CD4-positive, alpha-beta T cell treated with Interleukin-21 for 1 hour (primary cell): Measurements from ENCODE around the gene ITPK1.
"Not testable (repeated sequence)": the region's sequence is repeated elsewhere in the genome, so short reads cannot be mapped to it uniquely, and the experiment has no call there.

Experiments used
- DNase-seq: peaks from one replicate; pipeline ENCODE4 v3.0.0-alpha.2; 2020

Gene ITPK1

DNA sequence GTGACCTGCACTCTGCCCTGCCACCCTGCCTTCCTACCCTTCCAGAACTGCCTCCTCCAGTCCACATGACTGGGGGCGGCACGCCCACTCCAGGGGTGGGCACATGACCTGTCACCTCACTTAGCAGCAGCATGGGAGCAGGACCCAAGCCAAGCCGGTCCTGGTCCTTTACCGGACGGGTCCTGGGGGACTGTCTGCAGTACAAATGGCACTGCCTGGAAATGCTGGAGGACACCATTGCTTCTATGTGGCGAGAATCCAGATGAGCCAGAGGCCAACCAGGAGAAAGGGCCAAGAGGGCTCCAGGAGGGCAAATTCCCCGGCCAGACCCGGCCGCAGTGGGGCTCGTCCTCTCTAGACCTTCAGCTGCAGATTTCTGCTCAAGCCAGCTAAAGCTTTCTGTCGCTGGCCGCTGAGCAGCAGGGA is 33.1 kb downstream of the ITPK1 start:
- no peak for DNase-seq

DNA sequence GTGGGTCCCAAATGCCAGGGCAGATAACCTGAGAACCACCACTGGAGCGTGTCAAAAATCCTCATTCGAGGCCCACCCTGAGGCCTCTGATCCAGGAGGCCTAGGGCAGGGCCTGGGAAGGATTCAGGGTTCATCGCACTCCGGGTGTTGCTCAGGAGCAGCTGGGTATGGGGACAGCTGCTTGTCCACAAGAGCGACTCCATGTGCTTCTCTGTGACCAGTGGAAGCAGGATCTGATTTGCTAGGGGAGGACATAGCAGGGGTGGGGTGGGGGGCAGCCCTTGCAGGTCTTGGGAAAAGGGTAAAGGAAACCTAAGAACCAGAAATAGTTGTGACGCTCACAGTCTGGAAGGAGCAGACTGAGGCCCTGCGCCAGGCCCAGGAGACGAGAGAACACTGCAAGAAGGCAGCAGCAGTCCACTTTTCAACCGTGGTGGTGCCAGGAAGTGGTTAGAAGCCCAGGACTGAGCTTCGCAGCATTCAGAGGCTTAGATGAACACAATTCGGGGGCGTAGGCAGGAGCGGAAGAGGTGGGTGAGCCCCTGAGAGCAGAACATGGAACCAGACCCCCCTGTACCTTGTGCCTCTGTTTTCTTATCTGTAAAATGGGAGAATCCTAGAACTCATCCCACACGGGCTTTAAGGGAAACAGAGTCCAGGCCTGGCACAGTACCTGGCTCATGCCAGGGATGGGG is 33.7 kb downstream of the ITPK1 start:
- DNase-seq = peak; percentile 26

DNA sequence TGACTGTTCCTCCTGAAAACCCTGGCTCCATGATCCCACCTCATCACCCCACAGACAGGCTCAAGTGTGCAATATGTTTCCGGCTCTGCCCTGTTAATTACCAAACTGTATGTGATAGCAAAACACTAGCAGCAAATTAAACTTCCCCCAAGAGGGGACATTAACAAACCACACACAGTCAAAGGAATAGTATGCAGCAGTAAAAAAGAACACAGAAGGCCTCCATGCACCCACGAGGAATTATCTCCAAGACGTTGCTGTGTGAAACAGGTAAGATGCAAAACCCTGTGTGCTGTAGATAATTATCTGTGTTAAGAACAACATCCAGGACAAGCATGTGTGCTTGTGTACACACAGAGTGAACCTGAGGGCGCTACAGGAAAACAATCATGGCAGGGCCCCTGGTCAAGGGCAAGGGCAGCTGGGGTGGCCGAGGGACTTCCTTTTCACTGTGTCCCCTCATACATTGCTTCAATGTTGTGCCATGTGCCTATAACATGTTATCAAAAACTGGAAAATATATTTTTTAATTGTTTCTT is 35.8 kb downstream of the ITPK1 start:
- no peak for DNase-seq

DNA sequence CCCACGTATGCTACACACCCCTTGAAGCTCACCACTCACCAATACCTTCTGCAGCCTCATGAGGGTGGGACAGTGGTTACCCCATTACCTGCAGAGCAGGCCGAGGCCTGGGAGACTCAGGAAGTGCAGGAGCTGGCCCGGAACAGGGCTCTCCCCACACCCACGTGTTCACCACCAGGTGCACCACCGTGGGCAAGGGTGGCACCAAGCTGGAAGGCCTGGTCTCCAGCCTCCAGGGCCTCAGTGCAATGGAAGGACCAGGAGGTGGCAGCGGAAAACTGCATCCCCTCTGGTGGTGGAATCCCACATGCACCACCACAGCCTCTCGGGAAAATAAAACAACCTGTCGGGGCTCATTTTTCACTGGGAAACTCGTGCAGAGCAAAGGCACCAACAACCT is 36.4 kb downstream of the ITPK1 start:
- DNase-seq = no peak

DNA sequence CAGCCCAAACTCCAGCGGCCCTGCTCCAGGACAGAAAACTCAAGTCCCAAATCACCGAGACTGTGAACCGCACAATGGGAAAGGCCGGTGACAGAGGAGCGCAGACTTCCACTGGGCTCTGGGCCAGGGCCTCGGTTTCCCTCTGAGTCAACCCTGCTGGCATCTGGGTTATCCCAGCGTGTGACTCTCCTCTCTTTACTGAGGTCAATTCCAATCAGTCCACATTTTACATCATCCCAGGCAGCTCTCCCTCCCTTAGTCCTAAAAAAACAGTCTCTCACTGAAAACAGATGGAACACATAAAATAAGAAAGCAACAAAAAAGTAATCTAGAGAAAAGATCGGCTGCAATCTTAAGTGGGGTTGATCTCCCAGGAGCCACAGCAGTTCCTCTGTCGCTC is 36.9 kb downstream of the ITPK1 start:
- DNase-seq = no peak

DNA sequence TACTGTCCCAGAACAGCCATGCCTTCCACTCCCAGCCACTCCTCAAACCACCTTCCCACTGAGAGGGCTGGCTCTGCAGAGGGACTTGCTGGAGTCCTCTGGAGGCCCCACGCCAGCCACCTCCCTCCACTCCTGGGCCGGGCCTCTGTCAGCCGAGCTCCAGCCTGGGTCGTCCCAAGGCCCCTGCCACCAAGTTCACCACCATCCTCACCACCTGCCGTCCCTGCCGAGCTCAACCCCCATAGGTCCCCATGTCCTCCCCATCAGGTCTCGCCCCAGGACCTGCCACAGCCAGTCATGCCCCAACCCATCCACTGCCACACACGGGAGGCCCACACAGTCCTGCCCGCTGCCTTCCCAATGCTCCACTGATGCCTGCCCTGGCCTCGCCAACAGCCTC is 39.0 kb downstream of the ITPK1 start:
- no peak for DNase-seq

DNA sequence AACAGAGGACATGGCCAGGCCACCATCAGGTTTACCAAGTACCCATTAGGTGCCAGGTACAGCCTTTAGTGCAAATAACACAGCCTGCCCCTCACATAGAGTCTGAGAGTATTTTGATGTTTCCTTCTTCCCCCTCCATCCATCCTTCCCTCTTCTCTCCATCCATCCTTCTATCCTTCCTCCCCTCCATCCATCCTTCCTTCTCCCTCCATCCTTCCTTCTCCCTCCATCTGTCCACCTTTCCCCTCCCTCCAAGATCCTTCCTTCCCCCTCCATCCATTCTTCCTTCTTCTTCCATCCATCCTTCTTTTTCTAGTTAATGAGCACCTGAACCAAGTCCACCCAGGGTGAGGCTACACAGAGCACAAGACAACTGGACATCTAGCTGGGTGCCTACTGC is 39.8 kb downstream of the ITPK1 start:
- DNase-seq = no peak

DNA sequence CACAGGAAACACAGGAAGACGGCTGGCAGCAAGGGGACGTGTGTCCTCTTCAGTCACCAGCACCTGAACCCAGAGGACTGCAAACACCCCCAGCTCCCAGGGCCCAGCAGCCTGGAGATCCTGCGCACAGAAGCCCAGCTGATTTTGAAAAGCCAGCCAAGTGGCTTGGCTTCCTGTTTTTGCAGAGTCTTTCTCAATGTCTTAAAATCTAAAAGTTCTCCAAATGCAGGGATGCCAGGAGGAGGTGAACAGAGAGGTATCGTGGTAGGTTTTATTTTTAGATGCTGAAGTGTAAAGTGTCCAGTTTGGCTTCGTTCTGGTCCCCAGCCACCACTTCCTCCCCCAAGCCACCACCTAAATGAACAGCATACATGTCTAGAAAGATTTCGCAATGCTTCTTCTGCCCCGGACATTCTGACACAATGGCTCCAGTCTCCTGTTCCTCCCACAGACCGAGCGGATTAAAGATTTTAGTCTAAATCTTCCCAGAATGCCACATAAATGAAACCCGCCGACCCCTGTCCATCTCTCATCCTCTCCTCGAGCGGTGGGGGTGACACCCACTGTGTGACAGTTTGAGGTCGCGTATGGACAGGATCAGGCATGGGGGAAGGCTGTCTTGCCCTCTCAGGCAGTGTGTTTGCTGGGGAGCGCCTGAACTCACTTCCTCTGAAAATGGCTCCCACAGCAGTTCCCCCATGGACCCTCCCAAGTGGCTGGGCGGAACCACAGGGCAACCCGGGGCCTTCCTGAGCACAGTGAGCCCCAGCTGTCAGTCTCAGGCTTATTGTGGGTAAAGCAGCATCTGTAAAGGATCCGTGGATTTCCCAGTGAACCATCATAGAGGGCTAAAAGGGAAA is 41.6 kb downstream of the ITPK1 start:
- no peak for DNase-seq

DNA sequence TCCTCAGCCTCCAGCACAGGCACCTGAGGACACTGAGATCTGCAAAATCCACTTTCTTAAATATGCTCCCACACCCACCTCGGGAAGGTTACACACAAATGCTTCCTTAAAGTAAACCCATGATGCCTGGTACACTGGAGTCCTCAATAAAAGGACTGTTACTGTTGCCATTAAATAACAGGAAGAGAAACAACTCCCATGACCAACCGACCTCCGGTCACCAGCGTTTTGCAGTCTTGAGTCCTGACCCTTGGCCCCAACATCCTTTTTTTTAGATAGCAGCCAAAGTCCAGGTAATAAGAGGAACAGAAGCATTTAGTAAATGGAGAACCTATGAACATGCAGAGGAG is 42.4 kb downstream of the ITPK1 start:
- DNase-seq = no peak

DNA sequence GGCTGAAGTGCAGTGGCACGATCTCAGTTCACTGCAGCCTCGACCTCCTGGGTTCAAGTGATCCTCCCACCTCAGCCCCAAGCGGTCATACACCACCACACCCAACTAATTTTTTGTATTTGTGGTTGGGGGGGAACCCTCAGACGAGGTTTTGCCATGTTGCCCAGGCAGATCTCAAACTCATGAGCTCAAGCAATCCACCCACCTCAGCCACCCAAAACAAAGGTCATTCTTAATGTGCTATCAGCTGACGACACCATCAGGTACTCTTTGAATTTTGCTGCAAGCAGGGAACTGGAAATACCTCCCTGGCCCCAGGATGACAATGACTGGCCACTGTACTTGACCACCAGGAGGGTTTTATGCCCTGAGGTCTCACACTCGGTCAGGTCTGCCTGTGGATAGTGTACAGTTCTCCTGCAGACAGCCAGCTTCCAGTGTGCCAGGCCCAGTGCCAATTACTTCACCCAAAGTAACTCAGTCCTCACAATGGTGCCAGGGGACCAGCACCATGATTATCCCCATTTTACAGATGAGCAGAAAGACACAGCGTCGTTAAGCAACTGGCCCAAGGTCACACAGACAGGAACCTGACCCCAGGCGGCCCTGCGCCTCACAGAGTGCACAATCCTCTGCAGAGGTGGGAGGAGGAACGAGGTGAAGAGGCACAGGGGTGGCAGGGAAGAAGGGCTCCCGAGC is 42.9 kb downstream of the ITPK1 start:
- DNase-seq = no peak

DNA sequence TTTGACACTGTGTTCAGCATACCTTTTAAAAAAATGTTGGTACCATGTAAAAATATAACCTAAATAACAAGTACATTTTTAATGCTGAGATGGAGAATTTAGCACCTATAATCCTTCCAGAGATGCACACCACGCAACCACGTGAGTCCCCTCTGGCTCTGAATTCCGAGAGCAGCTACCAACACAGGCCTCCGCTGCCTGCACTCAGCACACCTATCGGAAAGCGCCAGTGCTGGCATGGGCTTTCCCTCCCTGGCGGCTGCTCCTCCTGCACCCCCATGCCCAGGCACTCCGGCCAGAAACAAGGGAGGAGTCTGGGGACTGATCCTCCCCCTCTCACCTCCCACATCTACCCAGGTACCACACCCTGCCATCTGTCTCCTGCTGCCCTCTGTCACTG is 47.0 kb downstream of the ITPK1 start:
- DNase-seq = no peak

DNA sequence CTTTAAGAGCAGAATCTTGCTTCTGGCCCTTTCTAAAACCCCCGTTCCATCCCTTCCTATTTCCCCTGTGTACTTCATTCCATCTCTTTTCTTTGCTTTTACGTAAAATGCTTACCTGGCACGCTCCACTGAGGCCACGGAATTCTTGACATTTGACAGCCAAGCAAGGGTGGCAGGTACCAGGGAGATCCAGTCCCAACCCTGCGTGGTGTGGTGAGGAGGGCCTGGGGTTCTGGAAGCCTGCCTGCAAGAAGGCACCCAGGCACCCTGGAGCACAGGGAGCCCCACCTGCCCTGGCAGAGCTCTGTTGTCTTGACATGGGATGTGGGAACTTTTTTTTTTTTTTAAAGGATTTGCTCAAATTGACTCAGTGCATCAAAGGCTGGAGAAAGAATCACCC is 48.6 kb downstream of the ITPK1 start:
- no peak for DNase-seq

DNA sequence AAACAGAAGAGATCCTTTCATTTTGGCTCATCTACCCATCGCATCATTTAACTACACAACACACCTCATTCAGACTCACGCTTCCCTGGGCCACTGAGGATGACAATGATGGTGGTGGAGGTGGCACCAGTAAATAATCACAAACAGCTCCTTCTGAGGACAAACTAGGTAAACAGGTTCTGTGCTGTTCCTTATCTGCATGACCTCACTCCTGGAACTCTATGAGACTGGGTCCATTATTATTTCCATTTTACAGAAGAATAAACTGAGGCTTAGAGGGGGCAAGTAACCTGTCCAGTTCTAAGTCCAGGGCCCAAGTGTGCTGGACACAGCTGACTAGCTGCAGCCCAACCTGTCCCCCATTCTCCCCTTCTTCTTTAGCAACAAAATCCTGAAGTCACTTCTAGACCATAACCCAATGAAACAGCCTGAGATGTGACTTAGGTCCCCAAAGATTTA is 50.4 kb downstream of the ITPK1 start:
- DNase-seq = no peak

DNA sequence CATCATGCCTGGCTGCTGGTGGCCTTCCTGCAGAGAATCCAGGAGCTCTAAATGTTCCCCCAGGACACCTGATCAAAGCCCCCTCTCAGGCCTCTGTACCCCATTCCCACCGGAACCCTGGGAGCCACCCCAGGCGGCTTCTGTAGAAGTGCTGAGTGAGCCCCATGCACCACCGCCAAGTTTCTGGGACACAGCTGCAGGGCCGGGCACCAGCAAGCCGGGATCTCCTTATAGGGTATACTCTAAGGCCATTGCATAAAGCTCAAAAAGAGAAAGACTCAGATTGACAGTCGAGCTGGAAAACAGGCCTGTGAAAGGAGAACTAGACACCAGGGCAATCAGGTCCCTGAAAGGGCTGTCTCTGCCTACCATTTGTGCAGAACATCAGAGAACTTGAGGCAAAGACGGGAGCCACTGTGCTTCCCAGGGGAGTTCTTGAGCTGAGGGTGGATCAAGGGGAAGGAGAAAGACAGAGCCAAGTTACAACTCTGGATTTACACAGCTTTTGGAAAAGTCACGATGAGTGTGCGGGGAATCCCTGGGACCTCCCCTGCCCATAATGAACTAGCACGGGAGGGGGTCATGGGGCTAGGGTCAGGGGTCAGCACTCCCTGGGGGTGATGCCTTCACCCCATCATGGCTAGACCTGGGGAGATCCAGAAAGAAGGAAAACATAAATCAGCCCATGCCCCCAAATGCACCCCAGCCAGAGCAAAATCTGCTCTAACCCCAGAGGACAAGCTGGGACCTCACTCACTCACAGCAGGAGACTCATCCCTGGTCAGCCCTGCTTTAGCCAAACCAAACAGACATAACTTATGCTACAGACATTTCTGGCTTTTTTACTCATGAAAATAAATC is 51.1 kb downstream of the ITPK1 start:
- no peak for DNase-seq

DNA sequence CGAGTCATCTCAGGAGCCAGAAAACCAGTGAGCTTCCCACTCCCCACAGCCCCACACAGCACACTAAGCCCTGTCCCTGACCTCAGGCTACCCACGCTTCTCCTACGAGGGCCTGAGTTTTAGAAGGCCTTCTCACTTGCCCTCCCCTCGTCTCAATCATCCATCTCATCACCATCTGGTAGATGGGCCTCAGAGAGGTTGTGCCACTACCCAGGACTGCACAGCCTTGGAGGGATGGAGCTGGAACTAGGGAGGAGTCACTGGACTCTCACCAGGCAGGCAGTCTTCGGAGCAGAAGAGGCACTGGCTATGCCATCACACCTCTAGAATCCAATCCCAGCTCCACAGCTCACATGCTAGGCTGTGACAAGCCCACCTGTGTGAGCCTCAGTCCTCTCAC is 52.3 kb downstream of the ITPK1 start:
- no peak for DNase-seq

DNA sequence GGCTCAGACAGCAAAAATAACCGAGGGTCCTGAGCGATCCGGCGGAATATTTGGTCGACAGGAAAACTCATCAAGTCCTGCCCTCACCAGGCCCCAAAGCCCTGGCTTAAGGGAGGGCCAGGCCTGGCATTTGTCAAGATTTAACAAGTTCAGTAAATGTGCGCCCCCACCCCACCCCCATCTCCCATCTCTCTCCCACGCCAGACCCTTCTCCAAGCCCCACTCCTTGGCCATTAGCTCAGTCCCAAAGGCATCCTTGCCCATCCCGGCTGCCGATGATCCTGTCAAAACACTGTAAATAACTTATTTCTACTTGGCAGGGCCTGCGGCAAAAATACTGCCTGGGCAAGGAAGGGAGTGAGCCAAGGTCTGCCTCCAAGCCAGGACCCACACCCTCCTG is 52.8 kb downstream of the ITPK1 start:
- no peak for DNase-seq

DNA sequence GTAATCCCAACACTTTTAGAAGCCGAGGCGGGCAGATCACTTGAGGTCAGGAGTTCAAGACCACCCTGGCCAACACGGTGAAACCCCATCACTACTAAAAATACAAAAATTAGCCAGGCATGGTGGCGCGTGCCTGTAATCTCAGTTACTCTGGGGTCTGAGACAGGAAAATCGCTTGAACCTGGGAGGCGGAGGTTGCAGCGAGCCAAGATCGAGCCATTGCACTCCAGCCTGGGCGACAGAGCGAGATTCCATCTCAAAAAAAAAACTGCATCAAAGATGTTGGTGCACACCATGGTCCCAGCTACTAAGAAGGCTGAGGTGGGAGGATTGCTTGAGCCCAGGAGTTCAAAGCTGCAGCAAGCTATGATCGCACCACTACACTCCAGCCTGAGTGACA is 53.7 kb downstream of the ITPK1 start:
- not testable (repeated sequence) for DNase-seq

DNA sequence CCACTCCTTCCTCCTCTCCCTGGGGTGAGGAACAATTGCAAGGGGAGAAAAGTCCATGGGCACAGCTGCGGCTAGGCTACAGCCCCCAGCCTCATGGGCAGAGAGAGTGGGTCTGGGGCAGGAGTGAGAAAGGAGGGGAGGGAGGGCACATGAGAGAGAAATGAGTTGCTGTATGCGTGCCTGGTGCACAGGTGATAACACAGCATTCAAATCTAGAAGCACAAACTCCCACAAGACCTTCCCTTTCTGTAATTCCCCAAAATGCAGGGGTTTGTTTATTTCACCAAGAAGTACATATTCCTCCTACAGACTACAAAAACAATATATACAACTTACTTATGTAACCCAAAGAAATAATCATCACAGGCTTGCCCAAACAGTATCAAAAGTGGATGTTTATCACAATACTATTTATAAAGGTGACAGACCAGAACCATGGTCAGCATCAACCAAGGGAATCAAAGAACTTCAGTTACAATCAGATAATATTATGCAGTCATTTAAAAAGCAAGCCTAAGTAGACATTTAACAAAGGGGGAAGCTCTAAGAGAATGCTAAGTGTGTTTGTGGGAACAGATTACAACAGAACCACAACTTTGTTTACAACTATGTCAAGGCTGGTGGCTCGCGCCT is 54.2 kb downstream of the ITPK1 start:
- no peak for DNase-seq

DNA sequence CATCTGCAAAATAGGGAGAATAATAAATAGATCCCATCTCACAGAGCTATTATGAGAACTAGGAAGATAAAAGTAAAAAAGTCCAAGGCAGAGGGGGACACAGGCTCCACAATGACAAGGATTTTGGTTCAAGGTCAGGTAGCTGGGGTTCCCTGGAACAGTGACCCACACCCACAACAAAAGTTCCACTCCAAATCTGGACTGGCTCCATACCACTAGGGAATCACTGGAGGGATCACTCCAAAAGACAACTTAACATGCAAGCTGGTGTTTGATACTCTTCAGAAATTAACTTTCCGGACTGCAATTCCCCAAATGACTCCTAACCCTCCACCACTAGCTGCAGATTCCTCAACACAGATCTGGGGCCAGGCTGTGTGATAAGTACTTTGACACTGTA is 54.9 kb downstream of the ITPK1 start:
- DNase-seq = no peak

DNA sequence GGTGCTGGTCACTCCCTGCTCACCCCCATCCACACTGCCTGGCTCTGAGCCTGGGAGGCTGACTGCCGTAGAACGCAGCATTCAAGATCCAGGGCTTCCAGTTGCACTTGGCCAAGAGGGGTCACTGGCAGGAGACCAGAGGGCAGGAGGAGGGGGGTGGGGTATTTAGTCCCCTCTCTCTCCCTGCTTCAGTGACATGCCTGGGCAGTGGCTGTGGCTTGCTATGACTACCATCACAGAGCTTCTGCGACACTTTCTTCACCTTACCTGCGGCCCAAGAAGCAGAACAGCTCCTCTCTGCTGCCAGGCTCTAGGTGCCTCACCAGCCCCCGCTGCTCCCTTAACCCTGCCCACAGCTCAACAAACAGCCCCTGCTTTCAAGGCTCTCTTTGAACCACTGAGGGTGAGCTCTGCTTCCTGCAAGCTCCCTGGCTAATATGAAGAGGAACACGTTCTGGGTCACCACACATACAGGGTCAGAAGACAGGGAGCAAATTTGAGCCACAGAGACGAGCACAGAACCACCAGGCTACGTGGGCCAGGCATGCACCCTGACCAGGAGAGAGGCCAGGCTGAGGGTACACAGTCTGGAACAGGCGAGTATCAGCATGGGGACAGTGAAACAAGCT is 55.7 kb downstream of the ITPK1 start:
- DNase-seq = no peak

DNA sequence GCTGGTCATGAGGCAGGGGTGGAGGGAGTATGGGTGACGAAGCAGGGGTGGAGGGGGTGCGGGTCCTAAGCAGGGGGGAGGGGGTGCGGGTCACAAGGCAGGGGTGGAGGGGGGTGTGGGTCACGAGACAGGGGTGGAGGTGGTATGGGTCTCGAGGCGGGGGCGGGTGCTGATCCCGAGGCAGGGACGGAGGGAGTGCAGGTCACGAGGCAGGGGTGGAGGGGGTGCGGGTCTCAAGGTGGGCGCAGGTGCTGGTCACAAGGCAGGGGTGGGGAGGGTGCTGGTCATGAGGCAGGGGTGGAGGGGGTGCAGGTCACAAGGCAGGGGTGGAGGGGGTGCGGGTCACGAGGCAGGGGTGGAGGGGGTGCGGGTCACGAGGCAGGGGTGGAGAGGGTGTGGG is 56.5 kb downstream of the ITPK1 start:
- no peak for DNase-seq
